GM18907 (cell line): ENCODE results near the gene A1CF.
"Not testable (repeated sequence)": the region's sequence is repeated elsewhere in the genome, so short reads cannot be mapped to it uniquely, and the experiment has no call there.

Source experiments
- ATAC-seq: cut with Tn5 transposase; IDR thresholded peaks from one replicate; pipeline ENCODE4 v1.9.1; 2021; ENCODE audit warnings: mild to moderate bottlenecking, moderate library complexity; ENCODE audit not compliant: unreplicated experiment

The A1CF gene

GRCh38 chr10:50788951-50789945, 96.2 kb downstream of the A1CF start:
- peak; percentile 48 for ATAC-seq

- ATAC-seq: not testable (repeated sequence)
Measured at GRCh38 chr10:50787962-50788361, 97.5 kb downstream of the A1CF start.

GRCh38 chr10:50782017-50782416, 103.4 kb downstream of the A1CF start:
- not testable (repeated sequence) for ATAC-seq

GRCh38 chr10:50780036-50780435, 105.4 kb downstream of the A1CF start:
- not testable (repeated sequence) for ATAC-seq

- ATAC-seq: not testable (repeated sequence)
Measured at GRCh38 chr10:50774868-50775267, 110.6 kb downstream of the A1CF start.

GRCh38 chr10:50772042-50772441, 113.4 kb downstream of the A1CF start:
- ATAC-seq: not testable (repeated sequence)

GRCh38 chr10:50766774-50767513, 118.5 kb downstream of the A1CF start:
- ATAC-seq: not testable (repeated sequence)
